Right ventricle myocardium inferior (tissue), 1 donor: ENCODE data around the gene SAMD5. TPM values are rescaled to one million over a fixed set of nuclear protein-coding genes. Genes with fewer than 3 reads are reported as not detected.

ENCODE experiments used
- ATAC-seq: fragments of 200-7000 bp; cut with Tn5 transposase; one replicate; pipeline ENCODE4 v1.9.1; 2020; ENCODE audit warnings: mild to moderate bottlenecking, moderate library complexity
- DNase-seq: peaks from one replicate; pipeline ENCODE4 v3.0.0; 2021; ENCODE audit errors: missing footprints
- intact Hi-C: fragments of 100-400 bp; cut with DNase I; formaldehyde crosslinking; loops from one replicate; pipeline ENCODE4 v1.11.0; 2022
- total RNA-seq: library from RNA; stranded (reverse); fragmentation: NEBNext Ultra II Directional; extraction: Animal tissue kit (Norgen Biotek cat#: 25700); gene quantifications from one replicate; pipeline ENCODE4 v1.2.1, GENCODE V29; 2021
- donor health status: DM: no; HTN: yes; CAD: no; lungs with severe emphysema.

Gene SAMD5
- total RNA-seq, 1 donor from 2014 or later, result 0.51 TPM

- no peak for DNase-seq
- peak; percentile 64 for ATAC-seq
- intact Hi-C loops, result no loop called here
Observed at GRCh38 chr6:147554281-147554680, 45.8 kb downstream of the SAMD5 start.

- intact Hi-C loops, result no loop called here
- ATAC-seq, result no peak
- no peak for DNase-seq
Observed at GRCh38 chr6:147559006-147559405, 50.5 kb downstream of the SAMD5 start.

- intact Hi-C loops, result no loop called here
- ATAC-seq, result no peak
Observed at GRCh38 chr6:147560670-147561069, 52.2 kb downstream of the SAMD5 start.

GRCh38 chr6:147561726-147562125, 53.2 kb downstream of the SAMD5 start:
- intact Hi-C loops, result no loop called here
- DNase-seq (no peak), ATAC-seq (no peak)

More at GRCh38 chr6:147560670-147561069, 52.2 kb downstream of the SAMD5 start:
- no peak for DNase-seq

GRCh38 chr6:147563472-147563871, 55.0 kb downstream of the SAMD5 start:
- DNase-seq (no peak), ATAC-seq (no peak)
- intact Hi-C loops, result no loop called here

DNA sequence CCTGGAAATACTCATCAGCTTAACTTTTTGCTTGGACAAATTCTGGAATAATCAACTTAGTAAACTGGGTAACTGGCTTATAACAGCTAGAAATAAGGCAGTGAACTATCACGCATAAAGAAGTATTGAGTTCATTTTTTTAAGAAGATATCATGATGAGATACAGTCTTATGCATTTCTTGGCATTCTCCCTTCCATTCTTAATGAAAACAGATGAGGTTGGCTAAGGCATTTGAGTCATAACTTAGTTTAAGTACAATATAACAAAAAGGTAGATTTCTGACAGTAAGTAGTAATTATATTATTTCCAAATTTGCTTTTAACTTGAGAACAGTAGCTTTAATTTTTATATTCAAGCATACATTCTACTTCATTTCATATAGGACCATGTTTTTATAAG, 56.1 kb downstream of the SAMD5 start:
- intact Hi-C loops, result no loop called here
- no peak for ATAC-seq
- no peak for DNase-seq

GRCh38 chr6:147566244-147566898, 57.9 kb downstream of the SAMD5 start:
- no peak for ATAC-seq
- DNase-seq, result no peak
- intact Hi-C loops, result no loop called here

- intact Hi-C loops, result no loop called here
- ATAC-seq (peak; percentile 59), DNase-seq (no peak)
Observed at GRCh38 chr6:147567141-147567805, 58.8 kb downstream of the SAMD5 start.

GRCh38 chr6:147569788-147570187, 61.3 kb downstream of the SAMD5 start:
- intact Hi-C loops, result no loop called here
- no peak for ATAC-seq
- DNase-seq, result no peak

DNA sequence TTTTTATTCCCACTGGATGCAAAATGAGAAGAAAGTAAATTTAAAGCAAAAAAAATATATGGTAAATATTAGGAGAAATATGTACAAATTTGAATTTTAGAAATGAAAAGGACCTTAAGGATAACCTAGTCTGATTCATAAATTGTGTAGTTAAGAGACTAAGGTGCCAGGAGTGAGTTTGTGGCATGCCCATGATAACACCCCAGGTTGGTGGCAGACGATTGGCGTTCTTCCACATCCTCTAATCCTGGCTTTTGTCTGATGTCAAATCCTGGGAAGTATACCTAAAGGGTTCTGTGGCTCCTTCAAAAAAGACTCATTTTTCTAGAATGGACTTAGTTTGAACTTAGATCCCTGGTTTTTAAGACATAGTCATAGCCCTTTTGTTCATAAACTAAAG, 62.2 kb downstream of the SAMD5 start:
- ATAC-seq, result peak; percentile 39
- intact Hi-C loops, result no loop called here
- DNase-seq, result no peak

DNA sequence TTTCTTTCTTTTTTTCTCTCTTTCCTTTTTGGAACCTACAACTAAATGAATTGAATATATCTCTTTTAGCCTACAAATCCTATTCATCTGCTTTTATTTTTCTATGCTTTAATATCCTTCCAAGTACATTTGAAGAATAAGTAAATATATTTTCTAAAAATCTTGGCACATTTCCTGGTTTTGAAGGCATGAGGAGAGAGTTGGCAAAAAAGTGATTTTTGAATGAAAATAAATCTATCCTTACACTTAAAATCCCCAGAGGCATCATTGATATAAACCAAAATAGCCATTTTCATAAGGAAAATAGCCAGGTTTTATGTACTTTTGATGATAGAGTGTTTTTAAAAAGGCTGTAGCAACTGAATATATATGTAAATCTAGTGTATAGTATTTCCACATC, 69.0 kb downstream of the SAMD5 start:
- ATAC-seq, result no peak

DNA sequence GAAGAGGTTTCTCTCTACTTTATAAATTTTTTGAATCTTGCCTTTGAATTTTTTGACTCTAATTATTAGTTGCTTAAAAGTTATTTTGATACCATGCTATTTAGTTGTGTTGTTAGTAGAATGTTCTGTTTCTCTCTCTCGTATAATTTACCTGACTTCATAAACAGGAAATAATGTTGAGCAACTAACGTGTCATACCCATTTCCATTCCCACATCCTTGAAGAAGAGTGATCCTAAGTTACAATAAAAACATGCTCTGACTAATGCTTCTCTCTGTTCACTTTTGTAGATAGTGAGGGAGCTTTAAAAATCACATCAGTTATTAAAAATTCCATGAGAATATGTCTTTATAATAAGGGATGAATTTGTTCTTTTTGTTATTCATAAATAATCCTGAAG, 69.7 kb downstream of the SAMD5 start:
- intact Hi-C loops, result no loop called here
- DNase-seq (no peak), ATAC-seq (no peak)

More for the DNA sequence above, 69.0 kb downstream of the SAMD5 start:
- intact Hi-C loops, result no loop called here
- no peak for DNase-seq

- intact Hi-C loops, result no loop called here
- no peak for ATAC-seq
- DNase-seq, result no peak
Observed at GRCh38 chr6:147578883-147579282, 70.4 kb downstream of the SAMD5 start.

DNA sequence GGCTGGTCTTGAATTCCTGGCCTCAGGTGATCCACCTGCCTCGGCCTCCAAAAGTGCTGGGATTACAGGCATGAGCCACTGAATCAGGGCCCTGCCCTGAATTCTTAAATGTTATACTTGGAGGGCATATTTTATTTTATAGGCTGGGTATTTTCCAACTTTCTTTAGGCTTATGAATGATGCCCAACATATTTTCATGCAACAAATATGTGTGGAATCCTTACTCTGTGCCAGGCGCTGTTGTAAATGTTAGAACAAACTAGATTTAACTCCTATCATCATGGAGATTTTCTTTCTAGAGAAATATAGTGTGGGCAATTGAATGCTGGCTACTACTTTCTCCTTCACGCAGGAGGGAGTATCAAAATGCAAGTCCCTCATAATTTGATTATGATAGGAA, 71.2 kb downstream of the SAMD5 start:
- DNase-seq, result no peak
- intact Hi-C loops, result no loop called here
- no peak for ATAC-seq

DNA sequence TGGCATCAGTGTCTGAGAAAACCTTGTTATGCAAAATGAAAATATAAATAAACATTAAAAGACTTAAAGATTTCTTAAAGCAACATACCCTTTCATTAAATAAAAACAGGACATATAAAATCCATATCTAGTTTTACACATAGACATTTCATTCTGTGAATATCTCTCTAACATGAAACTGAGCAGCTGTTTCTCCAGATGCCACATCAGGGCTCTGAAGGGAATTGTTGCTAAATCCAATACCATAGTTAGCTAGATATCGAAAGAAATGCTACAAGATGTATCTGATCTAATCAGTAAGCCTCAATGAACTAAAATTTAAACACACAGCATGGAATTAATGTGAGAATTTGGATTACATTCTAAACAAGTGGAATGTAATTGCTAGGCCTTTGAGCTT, 74.5 kb downstream of the SAMD5 start:
- DNase-seq (no peak), ATAC-seq (no peak)
- intact Hi-C loops, result no loop called here

- intact Hi-C loops, result no loop called here
- DNase-seq, result no peak
Observed at GRCh38 chr6:147585256-147585655, 76.8 kb downstream of the SAMD5 start.

DNA sequence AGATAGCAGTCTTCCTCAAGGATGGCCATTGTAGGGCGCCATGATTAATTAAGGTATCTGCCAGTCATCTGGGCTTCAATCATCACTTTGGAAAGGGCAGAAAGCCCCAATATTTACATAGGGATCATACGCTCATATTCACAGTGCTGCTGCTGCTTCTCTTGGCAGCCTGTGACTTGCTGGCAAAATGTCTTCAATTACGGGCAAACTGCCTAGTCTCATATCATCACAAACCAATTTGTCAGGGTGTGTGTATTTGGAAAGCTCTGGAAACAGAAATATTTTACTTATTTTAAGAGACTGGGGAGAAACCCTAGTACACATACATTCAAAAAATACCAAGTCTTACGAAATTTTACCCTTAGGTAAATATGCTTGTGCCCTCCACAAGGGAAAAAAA, 77.6 kb downstream of the SAMD5 start:
- intact Hi-C loops, result no loop called here
- ATAC-seq, result peak; percentile 60
- no peak for DNase-seq

More at GRCh38 chr6:147585256-147585655, 76.8 kb downstream of the SAMD5 start:
- no peak for ATAC-seq

- DNase-seq (no peak), ATAC-seq (no peak)
- intact Hi-C loops, result no loop called here
Observed at GRCh38 chr6:147587907-147588306, 79.4 kb downstream of the SAMD5 start.

DNA sequence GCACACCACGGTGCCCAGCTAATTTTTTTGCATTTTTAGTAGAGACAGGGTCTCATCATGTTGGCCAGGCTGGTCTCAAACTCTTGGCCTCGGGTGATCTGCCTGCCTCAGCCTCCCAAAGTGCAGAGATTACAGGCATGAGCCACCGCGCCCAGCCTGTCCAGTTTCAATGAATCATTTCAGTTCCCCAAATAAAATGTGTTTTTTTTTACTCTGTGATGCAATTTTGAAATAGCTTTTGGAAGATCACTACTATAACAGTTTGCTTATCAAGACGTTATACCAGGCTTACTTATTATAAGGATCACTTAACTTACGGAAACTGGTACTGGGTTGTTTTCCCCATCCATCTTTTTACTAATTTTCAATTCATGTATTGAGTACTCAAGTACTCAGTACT, 80.0 kb downstream of the SAMD5 start:
- peak; percentile 32 for DNase-seq
- ATAC-seq, result no peak
- intact Hi-C loops, result no loop called here

- DNase-seq (no peak), ATAC-seq (no peak)
- intact Hi-C loops, result no loop called here
Observed at GRCh38 chr6:147589739-147590250, 81.3 kb downstream of the SAMD5 start.
